Measurements from ENCODE around the gene ACAN. TPM values are rescaled to one million over a fixed set of nuclear protein-coding genes. Genes with fewer than 3 reads are reported as not detected.
A peak's percentile ranks its signal among the peaks of the same experiment; 100 is the strongest.

ACAN gene
- total RNA-seq, 1 donor from 2014 or later, result 113 TPM

GRCh38 chr15:88906551-88906950, 103.3 kb downstream of the ACAN start:
- Histone ChIP-seq H3K27ac (peak overlapping the region; percentile 94), H3K4me3 (peak overlapping the region in 1 of 2 donors; percentile 6), H3K36me3 (peaks cover 64 to 96% of the 10 kb centered on the region in 2 donors), H3K9me3 (no peaks in the 10 kb centered on the region), H3K27me3 (no peaks in the 10 kb centered on the region), H3K4me1 (peaks cover 30 to 82% of the 10 kb centered on the region in 2 donors)
- intact Hi-C loops (cut with DNase I), result no loop called here
- TF ChIP-seq CTCF (IDR thresholded peaks at IDR 0.05), result no peak
- DNase-seq (ENCODE audit: low spot score in 2 of 2), result peak in 1 of 2 donors; percentile 61

GRCh38 chr15:88907111-88907510, 103.9 kb downstream of the ACAN start:
- Histone ChIP-seq H3K27me3 (no peaks in the 10 kb centered on the region), H3K36me3 (peaks cover 61 to 91% of the 10 kb centered on the region in 2 donors), H3K4me3 (peak overlapping the region; percentile 31 to 89), H3K27ac (peak overlapping the region; percentile 94), H3K9me3 (no peaks in the 10 kb centered on the region), H3K4me1 (peaks cover 30 to 77% of the 10 kb centered on the region in 2 donors)
- intact Hi-C loops (cut with DNase I), result no loop called here
- no peak for TF ChIP-seq CTCF (IDR thresholded peaks at IDR 0.05)
- peak in 1 of 2 donors; percentile 63 for DNase-seq (ENCODE audit: low spot score in 2 of 2)

GRCh38 chr15:88908123-88908522, 104.9 kb downstream of the ACAN start:
- H3K9me3 ChIP-seq, result no peaks in the 10 kb centered on the region
- DNase-seq (ENCODE audit: low spot score in 2 of 2), result no peak
- intact Hi-C loops (cut with DNase I), result no loop called here
- peaks cover 51 to 80% of the 10 kb centered on the region in 2 donors for H3K36me3 ChIP-seq
- H3K4me3 ChIP-seq, result peak overlapping the region; percentile 31 to 89
- no peak for TF ChIP-seq CTCF (IDR thresholded peaks at IDR 0.05)
- H3K4me1 ChIP-seq, result peaks cover 30 to 67% of the 10 kb centered on the region in 2 donors
- peak overlapping the region; percentile 94 for H3K27ac ChIP-seq
- no peaks in the 10 kb centered on the region for H3K27me3 ChIP-seq

GRCh38 chr15:88908697-88909621, 105.7 kb downstream of the ACAN start:
- Histone ChIP-seq H3K27me3 (no peaks in the 10 kb centered on the region), H3K27ac (peak overlapping the region; percentile 94), H3K36me3 (peaks cover 42 to 72% of the 10 kb centered on the region in 2 donors), H3K4me3 (peak overlapping the region; percentile 88 to 89), H3K9me3 (no peaks in the 10 kb centered on the region), H3K4me1 (peaks cover 30 to 68% of the 10 kb centered on the region in 2 donors)
- no peak for TF ChIP-seq CTCF (IDR thresholded peaks at IDR 0.05)
- intact Hi-C loops (cut with DNase I), result no loop called here
- DNase-seq (ENCODE audit: low spot score in 2 of 2), result peak in 1 of 2 donors; percentile 60

GRCh38 chr15:88909956-88910831, 107.0 kb downstream of the ACAN start:
- DNase-seq (ENCODE audit: low spot score in 2 of 2), result peak in 1 of 2 donors; percentile 65
- Histone ChIP-seq H3K4me3 (peak overlapping the region; percentile 88 to 89), H3K4me1 (peaks cover 26 to 63% of the 10 kb centered on the region in 2 donors), H3K27me3 (no peaks in the 10 kb centered on the region), H3K9me3 (no peaks in the 10 kb centered on the region), H3K36me3 (peaks cover 37 to 64% of the 10 kb centered on the region in 2 donors), H3K27ac (peak overlapping the region; percentile 94)
- TF ChIP-seq CTCF (IDR thresholded peaks at IDR 0.05), result no peak
- intact Hi-C loops (cut with DNase I), result no loop called here

All from ascending aorta (tissue), 2 donors.